ENCODE data around the gene OOSP4B. TPM values are rescaled to one million over a fixed set of nuclear protein-coding genes. Genes with fewer than 3 reads are reported as not detected.

The OOSP4B gene
- total and polyA plus RNA-seq, 2 of the 13 experiments (the other 11 are each of a cell fraction or from before 2014, with no cell fraction given) = not detected

DNA sequence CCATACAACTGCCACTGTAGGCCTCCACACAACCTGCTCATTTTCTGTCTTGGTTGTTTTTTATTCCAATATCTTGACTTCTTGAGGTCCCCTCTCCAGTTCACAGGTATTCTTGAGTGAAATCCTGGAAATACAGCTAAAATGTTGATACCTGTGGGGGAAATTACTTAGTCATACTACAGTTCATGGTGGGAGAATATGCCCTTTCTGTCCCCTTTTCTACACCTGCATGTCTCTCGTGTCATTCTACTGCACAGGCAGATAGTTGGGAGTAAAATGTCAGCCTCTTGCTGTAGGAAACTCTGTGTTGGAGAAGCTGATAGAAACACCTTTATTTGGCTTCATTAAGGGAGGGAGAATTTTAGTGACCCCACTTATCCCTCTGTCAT lies 48.6 kb upstream of the OOSP4B start:
- H3K4me1 ChIP-seq (ENCODE audit: insufficient read depth, low read length) = no peaks in the 10 kb centered on the region
- no peaks in the 10 kb centered on the region for H3K79me2 ChIP-seq (ENCODE audit: insufficient read depth, low read length)
- TF ChIP-seq, protein P1, sequence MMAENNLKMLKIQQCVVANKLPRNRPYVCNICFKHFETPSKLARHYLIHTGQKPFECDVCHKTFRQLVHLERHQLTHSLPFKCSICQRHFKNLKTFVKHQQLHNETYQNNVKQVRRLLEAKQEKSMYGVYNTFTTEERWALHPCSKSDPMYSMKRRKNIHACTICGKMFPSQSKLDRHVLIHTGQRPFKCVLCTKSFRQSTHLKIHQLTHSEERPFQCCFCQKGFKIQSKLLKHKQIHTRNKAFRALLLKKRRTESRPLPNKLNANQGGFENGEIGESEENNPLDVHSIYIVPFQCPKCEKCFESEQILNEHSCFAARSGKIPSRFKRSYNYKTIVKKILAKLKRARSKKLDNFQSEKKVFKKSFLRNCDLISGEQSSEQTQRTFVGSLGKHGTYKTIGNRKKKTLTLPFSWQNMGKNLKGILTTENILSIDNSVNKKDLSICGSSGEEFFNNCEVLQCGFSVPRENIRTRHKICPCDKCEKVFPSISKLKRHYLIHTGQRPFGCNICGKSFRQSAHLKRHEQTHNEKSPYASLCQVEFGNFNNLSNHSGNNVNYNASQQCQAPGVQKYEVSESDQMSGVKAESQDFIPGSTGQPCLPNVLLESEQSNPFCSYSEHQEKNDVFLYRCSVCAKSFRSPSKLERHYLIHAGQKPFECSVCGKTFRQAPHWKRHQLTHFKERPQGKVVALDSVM (CRISPR knock-in tag; IDR thresholded peaks at IDR 0.05) = no peak
- no peaks in the 10 kb centered on the region for H3K36me3 ChIP-seq (replicated peaks in 1 of 2; ENCODE audit: control insufficient read depth in 1 of 2, insufficient read depth in 2 of 2, low read length in 2 of 2)
- H3K9ac ChIP-seq (ENCODE audit: insufficient read depth, low read depth, low read length) = no peak overlapping the region
- H3K27ac ChIP-seq (ENCODE audit: extremely low read length, insufficient read depth, low read length) = no peak overlapping the region
- H4K20me1 ChIP-seq (ENCODE audit: insufficient read depth, low read length) = no peaks in the 10 kb centered on the region
- CTCF ChIA-PET (ENCODE audit: low intra/inter-chr PET ratio, low total read pairs) = no interaction called here
- H3K4me3 ChIP-seq (replicated peaks in 1 of 3; ENCODE audit: insufficient read depth in 1 of 3, low read depth in 2 of 3, low read length in 3 of 3) = no peak overlapping the region
- DNase-seq (ENCODE audit: low spot score) = no peak
- no TSS peak for BruUV-seq (replicated peaks)
- intact Hi-C loops (cut with micrococcal nuclease; ENCODE audit: unreplicated experiment) (no loop called here), in situ Hi-C loops (cut with HindIII; ENCODE audit: extremely low pct_ligation_motif_present, low pct_unique_long_range_greater_than_20kb) (no loop called here)
- no peaks in the 10 kb centered on the region for H3K27me3 ChIP-seq (ENCODE audit: control insufficient read depth in 1 of 2, insufficient read depth in 2 of 2, low read length in 2 of 2)
- no peaks in the 10 kb centered on the region for H3K9me3 ChIP-seq (ENCODE audit: low read length)
- no peak for ATAC-seq
- no peak overlapping the region for H3K4me2 ChIP-seq (ENCODE audit: low read depth, low read length)
- POLR2A ChIA-PET = no interaction called here
- WGBS (ENCODE audit: low lambda C conversion rate) = 0% methylated on average over 1 of the region's 1 CpG
- H2AFZ ChIP-seq (ENCODE audit: low read length) = no peak overlapping the region
- FAIRE-seq = no peak

DNA sequence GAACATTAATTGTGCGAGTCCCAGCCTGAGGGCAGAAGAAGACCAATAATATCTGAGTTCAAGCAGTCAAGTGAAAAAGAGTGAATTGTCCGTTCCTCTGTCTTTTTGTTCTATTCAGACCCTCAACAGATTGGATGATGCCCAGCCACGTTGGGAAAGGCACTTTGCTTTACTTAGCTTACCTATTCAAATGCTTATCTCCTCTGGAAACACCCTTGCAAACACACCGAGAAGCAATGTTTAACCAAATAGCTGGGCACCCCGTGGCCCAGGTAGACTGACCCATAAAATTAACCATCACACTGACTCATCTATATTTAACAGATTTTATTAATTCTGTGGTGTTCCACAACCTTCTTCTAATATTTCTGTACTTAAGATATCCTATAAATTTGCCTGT lies 43.9 kb upstream of the OOSP4B start:
- no peak overlapping the region for H3K27ac ChIP-seq (ENCODE audit: extremely low read length, insufficient read depth, low read length)
- H3K9ac ChIP-seq (ENCODE audit: insufficient read depth, low read depth, low read length) = no peak overlapping the region
- FAIRE-seq (no peak), ATAC-seq (no peak), DNase-seq (ENCODE audit: low spot score) (no peak)
- H3K9me3 ChIP-seq (ENCODE audit: low read length) = no peaks in the 10 kb centered on the region
- WGBS (ENCODE audit: low lambda C conversion rate) = 2% methylated on average over 5 of the region's 5 CpGs
- BruUV-seq (replicated peaks) = no TSS peak
- in situ Hi-C loops (cut with HindIII; ENCODE audit: extremely low pct_ligation_motif_present, low pct_unique_long_range_greater_than_20kb) = no loop called here
- POLR2A ChIA-PET = no interaction called here
- intact Hi-C loops (cut with micrococcal nuclease; ENCODE audit: unreplicated experiment) = no loop called here
- no peak for TF ChIP-seq SOX13 (IDR thresholded peaks at IDR 0.05)
- TF ChIP-seq SOX13 (CRISPR knock-in tag; conservative IDR thresholded peaks at IDR 0.05 in 1 of 2, IDR thresholded peaks at IDR 0.05 in 1 of 2) = no peak
- TF ChIP-seq, protein P2, sequence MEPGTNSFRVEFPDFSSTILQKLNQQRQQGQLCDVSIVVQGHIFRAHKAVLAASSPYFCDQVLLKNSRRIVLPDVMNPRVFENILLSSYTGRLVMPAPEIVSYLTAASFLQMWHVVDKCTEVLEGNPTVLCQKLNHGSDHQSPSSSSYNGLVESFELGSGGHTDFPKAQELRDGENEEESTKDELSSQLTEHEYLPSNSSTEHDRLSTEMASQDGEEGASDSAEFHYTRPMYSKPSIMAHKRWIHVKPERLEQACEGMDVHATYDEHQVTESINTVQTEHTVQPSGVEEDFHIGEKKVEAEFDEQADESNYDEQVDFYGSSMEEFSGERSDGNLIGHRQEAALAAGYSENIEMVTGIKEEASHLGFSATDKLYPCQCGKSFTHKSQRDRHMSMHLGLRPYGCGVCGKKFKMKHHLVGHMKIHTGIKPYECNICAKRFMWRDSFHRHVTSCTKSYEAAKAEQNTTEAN (CRISPR knock-in tag; conservative IDR thresholded peaks at IDR 0.05) = no peak
- TF ChIP-seq CEBPG (CRISPR knock-in tag; IDR thresholded peaks at IDR 0.05) = no peak
- TF ChIP-seq, protein P3, sequence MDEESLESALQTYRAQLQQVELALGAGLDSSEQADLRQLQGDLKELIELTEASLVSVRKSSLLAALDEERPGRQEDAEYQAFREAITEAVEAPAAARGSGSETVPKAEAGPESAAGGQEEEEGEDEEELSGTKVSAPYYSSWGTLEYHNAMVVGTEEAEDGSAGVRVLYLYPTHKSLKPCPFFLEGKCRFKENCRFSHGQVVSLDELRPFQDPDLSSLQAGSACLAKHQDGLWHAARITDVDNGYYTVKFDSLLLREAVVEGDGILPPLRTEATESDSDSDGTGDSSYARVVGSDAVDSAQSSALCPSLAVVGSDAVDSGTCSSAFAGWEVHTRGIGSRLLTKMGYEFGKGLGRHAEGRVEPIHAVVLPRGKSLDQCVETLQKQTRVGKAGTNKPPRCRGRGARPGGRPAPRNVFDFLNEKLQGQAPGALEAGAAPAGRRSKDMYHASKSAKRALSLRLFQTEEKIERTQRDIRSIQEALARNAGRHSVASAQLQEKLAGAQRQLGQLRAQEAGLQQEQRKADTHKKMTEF (CRISPR knock-in tag; IDR thresholded peaks at IDR 0.05) = no peak
- no peak overlapping the region for H2AFZ ChIP-seq (ENCODE audit: low read length)
- CTCF ChIA-PET (ENCODE audit: low intra/inter-chr PET ratio, low total read pairs) = no interaction called here
- H3K27me3 ChIP-seq (ENCODE audit: control insufficient read depth in 1 of 2, insufficient read depth in 2 of 2, low read length in 2 of 2) = no peaks in the 10 kb centered on the region
- H4K20me1 ChIP-seq (ENCODE audit: insufficient read depth, low read length) = no peaks in the 10 kb centered on the region
- H3K79me2 ChIP-seq (ENCODE audit: insufficient read depth, low read length) = no peaks in the 10 kb centered on the region
- no peak overlapping the region for H3K4me2 ChIP-seq (ENCODE audit: low read depth, low read length)
- no peaks in the 10 kb centered on the region for H3K4me1 ChIP-seq (ENCODE audit: insufficient read depth, low read length)
- H3K36me3 ChIP-seq (replicated peaks in 1 of 2; ENCODE audit: control insufficient read depth in 1 of 2, insufficient read depth in 2 of 2, low read length in 2 of 2) = no peaks in the 10 kb centered on the region
- no peak overlapping the region for H3K4me3 ChIP-seq (replicated peaks in 1 of 3; ENCODE audit: insufficient read depth in 1 of 3, low read depth in 2 of 3, low read length in 3 of 3)
